GM19372 (cell line): ENCODE results near the gene TRPM3.

Experiments
- ATAC-seq: cut with Tn5 transposase; IDR thresholded peaks from one replicate; pipeline ENCODE4 v1.9.1; 2021; ENCODE audit warnings: mild to moderate bottlenecking, low read depth, moderate library complexity; ENCODE audit not compliant: unreplicated experiment

The TRPM3 gene

DNA sequence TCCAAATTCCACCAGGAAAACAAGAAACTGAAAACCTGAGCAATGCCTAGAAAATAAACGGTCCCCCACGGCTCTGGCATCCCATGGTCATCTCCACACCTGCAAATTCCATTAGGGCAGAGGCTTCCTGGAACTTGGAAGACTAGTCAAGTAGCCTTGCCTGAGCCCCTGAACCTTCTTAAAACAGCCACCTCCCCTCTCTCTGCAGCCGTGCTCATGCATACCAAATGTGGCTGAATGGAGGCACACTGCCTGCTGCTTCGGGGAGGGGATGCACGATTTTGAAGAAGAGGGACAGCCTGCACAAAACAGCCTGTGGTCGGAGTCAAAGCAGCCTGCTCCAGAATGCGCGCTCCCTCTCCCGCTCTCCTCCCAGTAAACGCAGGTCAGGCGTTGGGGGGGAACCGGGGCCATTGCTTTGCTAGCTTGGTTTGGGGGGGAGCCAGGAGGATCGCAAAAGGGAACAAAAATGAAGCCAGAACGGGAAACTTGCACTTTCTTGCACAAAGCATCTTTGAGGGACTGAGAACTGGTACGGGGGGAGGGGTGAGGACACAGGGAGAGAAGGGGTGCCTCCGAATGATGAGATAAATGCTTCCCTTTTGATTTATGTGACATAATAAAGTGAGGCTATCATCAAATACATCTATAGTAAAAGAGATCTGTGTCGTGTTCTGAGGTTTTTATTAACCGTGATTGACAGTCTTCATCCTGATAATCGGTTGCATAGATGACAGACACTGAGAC lies at the start of gene TRPM3:
TSS of gene TRPM3 (minus strand) at position 347 of the 747 bp plus-strand sequence. CDS start at position 80, 267 bp downstream.
- no peak for ATAC-seq

DNA sequence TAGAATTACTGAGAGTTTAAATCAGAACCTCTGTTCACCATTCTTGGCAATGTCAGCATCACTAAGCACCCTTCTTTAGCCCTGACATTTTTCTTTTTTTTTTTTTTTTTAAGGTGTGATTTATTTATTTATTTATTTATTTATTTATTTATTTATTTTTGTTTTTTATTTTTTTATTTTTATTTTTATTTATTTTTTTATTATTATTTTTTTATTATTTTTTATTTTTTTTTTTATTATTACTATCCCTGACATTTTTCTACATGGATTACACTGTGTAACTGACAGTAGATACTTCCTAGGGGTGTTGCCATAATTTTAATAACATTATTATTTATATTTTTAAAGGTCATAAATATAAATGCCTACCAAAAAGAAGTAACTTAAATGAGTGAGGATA lies 47.0 kb upstream of the TRPM3 start:
- no peak for ATAC-seq

DNA sequence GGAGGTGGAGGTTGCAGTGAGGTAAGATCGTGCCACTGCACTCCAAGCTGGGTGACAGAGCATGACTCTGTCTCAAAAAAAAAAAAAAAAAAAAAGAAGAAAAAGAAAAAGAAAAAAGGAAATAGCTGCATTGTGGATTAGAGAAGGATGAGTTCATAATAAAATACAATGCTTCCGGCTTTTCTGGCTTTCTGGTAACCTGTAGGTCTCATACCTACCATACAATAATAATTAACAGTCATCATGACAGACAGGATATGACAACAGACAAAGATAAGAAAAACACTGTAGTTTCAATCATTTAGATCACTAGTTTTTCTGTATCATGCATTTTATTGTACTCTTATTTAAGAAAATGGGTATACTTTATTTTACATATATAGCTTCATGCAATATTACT lies 40.7 kb upstream of the TRPM3 start:
- ATAC-seq, result no peak

DNA sequence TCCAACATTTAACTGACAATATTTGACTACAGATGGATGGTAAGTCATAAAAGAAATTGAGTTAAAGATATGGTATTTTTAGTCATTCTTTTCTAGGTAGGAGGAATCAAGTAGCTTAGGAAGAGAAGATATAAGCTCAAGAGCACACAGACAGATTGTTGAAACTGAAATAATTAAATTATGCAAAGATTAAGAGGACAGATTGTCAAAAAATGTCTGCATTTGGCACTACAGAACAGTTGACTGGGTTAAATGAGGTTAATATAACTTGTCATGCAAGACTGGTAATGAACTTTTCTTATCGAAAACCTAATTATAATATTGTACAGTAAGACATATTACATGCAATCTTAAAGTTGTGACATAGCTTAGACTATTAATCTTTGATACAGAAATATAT lies 36.3 kb upstream of the TRPM3 start:
- no peak for ATAC-seq

DNA sequence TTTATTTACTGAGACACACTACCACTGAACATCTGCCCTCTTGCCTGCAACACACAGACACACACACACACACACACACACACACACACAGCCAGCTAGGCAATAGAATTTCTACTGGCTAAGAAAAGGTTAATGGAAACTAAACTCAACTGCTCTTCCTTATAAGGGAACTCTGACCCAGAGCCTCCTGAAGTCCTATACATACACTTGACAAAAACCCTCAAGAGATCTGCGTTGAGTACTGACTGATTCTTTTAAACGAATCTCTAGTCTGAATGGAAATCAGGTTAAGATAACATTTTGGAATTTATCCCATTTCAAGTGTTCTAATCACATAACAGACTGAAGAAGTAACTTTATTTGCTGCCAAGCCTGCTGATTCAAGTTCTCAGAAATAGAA lies 25.9 kb upstream of the TRPM3 start:
- no peak for ATAC-seq

DNA sequence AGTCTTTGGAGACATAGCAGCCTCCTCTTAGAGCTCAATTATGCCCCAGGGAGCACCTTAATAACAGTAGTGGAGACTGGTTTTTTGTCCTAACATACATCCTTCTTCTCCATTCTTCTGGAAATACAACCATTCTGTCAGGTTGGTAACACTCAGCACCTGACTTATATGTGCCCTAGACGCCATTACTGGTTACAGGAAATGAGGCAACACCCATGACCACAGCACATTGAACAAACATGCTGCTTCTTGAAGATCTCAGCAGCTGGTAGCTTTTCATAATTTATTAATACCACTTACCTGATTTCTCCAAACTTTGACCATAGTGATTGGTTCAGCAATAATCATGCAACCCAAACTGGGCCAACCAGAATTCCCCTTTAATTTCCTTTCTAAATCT lies 25.1 kb upstream of the TRPM3 start:
- ATAC-seq, result no peak

DNA sequence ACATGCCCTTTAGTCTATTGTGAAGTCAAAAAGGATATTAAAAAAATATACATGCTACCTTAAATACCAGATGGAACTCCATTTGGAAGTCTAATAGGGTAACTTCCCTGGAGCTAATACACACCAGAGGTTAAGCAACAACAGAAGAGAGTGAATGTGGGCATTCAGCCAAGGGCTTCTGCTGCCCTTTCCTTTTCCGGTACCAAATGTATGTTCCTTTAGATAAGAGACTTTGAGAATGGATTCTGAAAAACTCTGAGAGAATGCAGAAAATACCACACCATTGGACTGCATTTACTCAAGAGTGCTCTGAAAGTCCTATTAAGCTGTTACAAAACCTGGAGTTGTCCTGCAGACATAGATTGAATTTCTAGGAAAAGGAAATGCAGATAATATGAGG lies 23.8 kb upstream of the TRPM3 start:
- no peak for ATAC-seq

DNA sequence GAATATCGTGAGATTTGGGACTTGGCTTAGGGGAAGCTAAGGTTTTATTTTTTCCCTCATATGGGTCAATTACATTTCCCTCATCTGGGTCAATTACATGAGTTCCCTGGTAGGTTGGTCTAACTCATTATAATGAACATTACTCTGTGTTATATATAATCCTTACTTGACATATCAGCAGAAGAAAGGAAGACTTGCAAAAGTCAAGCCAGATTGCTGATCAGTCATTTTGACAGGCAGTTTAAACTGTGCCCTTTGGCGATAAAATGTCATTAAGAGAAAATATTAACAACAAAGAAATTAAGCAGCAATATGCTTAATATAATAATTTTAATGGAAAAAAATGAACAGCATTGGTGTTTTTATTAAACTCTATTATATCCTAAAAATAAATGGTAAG lies 23.1 kb upstream of the TRPM3 start:
- ATAC-seq, result no peak

DNA sequence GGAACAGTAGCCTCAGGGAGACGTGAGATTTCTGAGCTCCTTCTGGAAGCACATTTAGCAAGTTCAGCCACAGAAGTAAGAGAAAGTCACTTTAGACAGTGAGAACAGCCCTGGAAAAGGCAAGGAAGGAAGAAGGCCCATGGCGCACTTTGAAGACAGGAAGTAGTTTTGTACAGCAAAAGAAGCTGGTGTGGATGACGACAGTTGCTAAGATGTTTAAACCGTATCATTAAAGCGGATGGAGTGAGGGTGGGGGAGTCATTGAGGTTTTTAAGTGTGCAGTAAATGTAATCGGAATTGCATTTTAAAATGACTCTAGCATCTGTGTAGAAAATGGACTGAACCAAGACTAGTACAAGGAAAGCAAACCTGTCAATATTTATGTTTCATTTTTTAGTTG lies 15.3 kb upstream of the TRPM3 start:
- ATAC-seq, result no peak

DNA sequence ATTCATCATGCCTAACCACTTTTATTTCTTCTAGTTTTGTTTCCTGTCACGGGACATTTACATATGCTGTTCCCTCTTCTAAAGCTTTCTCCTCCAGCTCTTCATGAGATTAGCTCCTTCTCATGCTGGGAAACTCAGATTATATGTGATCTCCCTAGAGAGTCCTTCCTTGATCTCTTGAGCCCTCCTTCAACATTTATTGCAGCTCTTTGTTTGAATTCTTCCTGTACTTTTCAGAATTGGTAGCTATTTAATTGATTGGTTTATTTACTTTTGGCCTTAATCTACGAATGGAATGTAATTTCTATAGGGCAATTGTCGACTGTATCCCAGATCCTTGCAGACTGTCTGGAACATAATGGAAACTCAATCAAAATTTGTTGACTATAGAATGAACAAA lies 9.7 kb upstream of the TRPM3 start:
- no peak for ATAC-seq

DNA sequence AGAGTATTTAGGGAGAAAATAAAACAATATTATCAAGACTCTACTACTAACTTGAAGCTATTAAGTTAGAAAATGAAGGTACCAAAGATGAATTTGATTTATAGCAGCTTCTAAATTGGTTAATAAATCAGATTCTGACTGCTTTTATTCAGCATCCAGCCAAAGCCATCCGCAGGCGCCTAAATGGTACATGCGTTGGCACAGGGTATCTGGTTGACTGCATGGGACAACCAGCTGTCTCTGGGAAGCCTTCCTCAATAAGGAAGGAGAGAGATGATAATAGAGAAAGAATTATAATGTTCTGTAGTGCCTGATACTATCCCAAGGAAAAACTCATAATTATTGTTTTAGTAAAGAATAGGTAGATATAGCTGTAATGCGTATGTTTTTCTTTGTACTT lies 9.1 kb upstream of the TRPM3 start:
- ATAC-seq, result no peak

DNA sequence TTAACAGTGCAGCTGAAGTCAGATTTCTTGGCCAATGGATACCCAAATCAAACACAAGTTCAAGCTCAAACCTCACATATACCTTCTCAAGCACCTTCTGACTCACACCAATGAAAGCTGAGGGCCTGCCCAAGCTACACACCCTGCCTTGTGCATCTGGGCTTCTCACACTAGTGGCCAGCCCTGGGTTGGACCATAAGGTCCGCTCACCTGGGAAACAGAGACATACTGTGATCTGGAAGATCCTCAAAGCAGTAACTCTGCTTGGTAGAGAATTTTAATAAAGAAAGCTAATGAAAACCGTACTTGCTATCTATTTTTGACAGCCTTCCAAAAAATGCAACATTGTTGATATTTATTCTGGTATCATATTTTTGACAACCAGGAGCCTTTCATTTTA lies 7.4 kb upstream of the TRPM3 start:
- ATAC-seq, result no peak

DNA sequence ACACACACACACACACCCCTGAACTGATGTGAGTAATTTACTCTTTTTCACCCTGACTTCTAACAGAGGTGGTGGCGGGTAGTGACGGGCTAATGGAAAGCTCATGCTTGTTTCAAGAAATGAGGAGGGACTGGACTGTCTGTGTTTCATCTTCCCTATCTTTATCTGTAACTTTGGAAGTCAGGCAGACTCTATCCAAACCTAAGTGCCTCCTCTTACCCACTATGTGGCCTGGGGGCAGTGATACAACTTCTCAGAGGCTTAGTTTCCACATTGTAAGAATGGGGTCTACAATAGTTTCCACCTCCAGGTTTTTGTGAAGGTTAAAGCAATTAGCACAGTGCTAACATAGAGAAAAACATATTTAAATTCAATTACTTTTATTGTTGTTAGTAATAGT lies 5.9 kb upstream of the TRPM3 start:
- no peak for ATAC-seq

DNA sequence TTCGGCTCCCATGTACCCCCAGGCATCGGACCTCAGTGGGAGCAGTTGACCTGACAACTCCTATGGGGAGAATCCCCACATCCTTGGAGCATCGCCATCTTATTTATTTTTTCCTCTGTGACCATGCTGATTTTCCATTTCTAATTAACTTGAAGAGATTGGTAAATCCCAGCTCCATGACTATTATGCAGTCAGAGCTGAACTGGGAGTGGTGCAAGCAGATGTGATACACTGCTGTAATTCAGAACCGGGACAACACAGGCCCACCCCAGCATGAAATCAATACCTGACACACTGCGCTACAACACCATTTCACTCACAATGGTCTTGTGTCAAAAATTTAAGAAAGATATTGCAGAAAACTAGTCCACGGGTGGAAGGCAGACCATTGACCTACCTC lies 1.0 kb upstream of the TRPM3 start:
- ATAC-seq, result no peak

DNA sequence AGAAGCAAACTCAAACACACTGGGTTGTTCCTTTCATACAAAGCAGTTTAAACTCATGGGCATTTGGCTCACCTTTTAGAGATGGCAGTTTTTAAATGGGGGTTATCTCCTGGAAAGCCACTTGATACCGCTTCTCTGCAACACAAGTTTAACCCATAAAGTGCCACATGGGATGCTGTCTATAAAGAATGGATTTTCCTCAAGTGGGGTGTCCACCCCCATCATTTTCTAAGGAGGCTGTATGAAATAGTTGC lies 528 bp upstream of the TRPM3 start:
- no peak for ATAC-seq

DNA sequence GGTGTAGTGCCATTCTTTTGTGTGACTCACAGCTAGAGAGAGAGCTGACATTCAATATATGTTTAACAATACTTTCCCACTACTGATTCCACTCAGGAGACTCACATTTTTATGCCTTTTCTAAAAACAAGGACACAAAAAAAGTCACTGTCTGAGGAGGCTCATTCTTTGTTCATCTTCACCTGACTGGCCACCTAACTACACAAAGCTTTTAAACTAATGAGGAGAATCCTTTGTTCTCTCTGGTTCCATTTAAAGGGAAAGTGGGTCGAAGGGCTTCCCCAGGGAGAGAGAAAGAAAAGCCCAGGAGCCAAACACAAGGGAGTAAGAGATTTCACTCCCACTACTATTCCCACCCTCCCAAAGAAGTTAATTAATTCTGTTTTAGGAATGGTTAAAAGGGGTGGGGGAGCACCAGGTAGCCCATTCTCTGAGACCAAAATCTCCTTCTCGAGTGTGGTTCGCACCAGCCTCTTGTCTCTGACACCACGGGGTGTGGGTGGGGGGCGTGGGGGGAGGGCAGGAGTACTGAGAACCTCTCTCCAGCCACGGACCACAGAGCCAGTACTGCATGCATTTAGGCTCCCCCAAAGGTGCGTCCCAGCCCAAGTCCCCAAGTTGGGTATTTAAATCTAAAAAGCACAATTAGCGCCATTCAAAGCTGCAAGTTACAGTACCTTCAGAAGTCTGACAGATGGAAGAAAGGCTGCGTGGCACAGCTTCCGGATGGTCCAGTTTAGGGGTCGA lies 747 bp downstream of the TRPM3 start:
- ATAC-seq, result no peak

DNA sequence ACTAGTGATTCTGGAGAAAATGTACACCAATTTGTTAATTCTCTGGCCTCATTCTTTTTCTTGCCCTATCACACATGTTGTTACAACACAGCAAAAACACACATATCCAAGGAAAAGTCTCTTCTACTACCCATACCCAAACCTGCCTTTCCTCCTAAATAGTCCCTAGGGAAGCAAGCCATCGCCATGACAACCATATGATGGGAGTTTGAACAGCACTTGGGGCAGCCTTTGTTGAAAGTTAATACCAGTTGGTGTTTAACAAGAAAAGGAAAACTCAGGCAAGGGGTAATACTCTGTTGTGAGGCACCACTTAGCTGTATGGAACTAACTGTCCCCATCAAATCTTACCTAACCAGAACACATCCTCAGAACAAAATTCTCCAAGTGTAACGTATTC lies 1.7 kb downstream of the TRPM3 start:
- ATAC-seq, result no peak

DNA sequence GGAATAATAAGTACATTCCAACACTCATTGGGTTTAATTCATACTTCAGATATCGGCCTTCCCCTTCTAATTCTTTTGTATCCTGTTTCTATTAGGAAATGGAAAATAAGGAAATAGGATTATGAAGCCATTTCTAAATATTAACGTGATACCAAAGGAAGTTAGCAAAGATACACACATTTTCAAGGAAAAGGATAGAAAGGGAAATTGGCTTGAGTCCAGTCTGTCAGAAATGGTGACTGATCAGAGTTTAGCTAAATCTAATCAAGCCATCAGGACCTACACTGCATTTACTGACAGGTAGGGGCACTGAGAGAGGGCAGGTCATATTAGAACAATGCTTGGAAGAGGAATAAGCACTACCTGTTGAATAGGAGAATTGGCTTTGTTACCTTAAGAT lies 3.1 kb downstream of the TRPM3 start:
- ATAC-seq, result no peak

DNA sequence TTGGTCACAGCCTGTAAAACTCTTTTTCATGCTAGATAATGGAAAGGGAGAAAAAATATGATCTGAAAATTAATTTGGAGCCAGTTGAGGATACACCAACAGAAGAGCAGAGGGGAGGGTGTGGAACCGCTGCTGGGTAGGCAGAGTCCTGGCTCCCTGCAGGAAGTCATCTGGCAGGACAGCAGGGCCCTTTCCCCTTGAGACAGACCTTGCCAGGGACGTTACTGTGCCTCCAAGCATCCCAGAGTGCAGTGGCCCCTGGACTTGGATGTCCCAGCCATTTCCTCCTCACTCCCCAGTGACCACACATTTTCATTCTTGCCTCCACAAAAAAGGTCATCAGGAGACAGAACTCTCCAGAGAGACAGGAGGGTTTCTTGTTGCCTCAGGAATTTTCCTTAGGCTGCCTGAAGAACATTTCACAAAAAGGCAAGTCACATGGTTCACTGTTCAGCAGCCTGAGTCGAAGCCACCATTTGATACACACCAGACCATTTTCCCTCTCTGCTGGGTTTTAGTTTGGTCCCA lies 5.9 kb downstream of the TRPM3 start:
- no peak for ATAC-seq

DNA sequence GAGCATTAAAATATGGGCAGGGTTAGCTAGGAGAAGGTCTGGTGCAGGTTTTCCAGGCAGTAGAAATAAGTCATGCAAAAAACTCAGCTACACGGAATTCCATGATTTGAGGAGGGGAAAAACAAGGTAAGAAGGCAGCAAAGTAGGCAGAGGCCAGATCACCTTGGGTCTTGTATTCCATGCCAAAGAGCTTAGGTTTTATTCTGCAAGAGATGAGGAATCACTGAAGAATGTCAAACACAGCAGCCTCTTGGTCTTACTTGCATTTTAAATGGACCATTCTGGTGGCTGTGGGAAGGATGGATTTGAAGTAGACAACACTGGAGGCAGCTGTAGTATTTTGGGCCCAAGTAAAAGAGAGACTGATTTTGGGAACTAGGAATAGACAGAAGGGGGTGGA lies 8.6 kb downstream of the TRPM3 start:
- ATAC-seq, result no peak

DNA sequence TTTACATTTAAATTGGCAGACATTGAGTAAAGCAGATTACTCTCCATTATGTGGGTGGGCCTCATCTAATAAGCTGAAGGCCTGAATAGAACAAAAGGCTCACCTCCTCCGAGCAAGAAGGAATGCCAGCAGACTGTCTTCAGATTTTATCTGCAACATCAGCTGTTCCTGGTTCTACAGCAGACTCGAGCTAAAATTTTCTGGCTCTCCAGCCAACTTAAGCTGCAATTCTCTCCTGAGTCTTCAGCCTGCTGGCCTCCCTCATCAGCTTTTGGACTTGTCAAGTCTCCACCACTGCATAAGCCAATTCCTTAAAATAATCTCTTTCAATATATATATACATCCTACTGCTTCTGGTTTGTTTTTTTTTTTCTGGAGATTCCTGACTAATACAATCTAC lies 12.5 kb downstream of the TRPM3 start:
- no peak for ATAC-seq

DNA sequence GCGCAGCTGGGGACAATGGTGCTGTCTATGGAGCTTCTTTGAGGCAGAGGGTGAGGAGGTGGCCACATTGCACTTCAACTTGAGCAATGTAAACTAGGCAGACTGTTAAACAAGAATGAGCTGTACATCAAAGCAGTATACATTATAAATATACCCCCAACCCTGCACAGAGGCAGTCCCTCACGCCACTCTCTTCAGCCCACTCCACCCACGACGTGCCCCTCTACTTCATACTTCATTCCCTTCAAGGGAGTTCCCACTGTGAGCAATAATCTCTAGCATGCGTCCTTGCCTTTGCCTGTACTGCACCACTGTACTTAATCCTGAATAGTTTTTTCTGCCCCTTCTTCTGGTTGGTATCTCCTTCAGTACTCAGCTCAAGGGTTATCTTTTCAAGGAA lies 14.4 kb downstream of the TRPM3 start:
- ATAC-seq, result no peak
